Measurements from ENCODE around the gene ATF7IP. TPM values are rescaled to one million over a fixed set of nuclear protein-coding genes. Genes with fewer than 3 reads are reported as not detected.

The ATF7IP gene
- total RNA-seq, 1 donor from 2014 or later: 66.4 TPM

- peaks cover 59% of the 10 kb centered on the region for H3K36me3 Mint-ChIP-seq (ENCODE audit: low read depth)
- peaks cover 6% of the 10 kb centered on the region for H3K4me1 Mint-ChIP-seq (ENCODE audit: low read depth)
- no peak for DNase-seq (ENCODE audit: low spot score)
- intact Hi-C loops (cut with micrococcal nuclease): no loop called here
- H3K4me3 Mint-ChIP-seq: no peak overlapping the region
- no peaks in the 10 kb centered on the region for H3K27me3 Mint-ChIP-seq (ENCODE audit: insufficient read depth)
- H3K9me3 Mint-ChIP-seq: no peaks in the 10 kb centered on the region
- no peak overlapping the region for H3K27ac Mint-ChIP-seq
These were observed 116.9 kb downstream of the ATF7IP start for GRCh38 chr12:14482361-14482760.

GRCh38 chr12:14482886-14483285, 117.4 kb downstream of the ATF7IP start:
- no peak for DNase-seq (ENCODE audit: low spot score)
- no peak overlapping the region for H3K27ac Mint-ChIP-seq
- intact Hi-C loops (cut with micrococcal nuclease): no loop called here
- H3K36me3 Mint-ChIP-seq (ENCODE audit: low read depth): peaks cover 59% of the 10 kb centered on the region
- H3K4me1 Mint-ChIP-seq (ENCODE audit: low read depth): peaks cover 6% of the 10 kb centered on the region
- no peaks in the 10 kb centered on the region for H3K27me3 Mint-ChIP-seq (ENCODE audit: insufficient read depth)
- H3K9me3 Mint-ChIP-seq: no peaks in the 10 kb centered on the region
- H3K4me3 Mint-ChIP-seq: no peak overlapping the region

GRCh38 chr12:14495326-14495725, 129.8 kb downstream of the ATF7IP start:
- H3K27ac Mint-ChIP-seq: peak overlapping the region; percentile 44

GRCh38 chr12:14505626-14506596, 140.4 kb downstream of the ATF7IP start:
- intact Hi-C loops (cut with micrococcal nuclease): no loop called here
- peaks cover 15% of the 10 kb centered on the region for H3K36me3 Mint-ChIP-seq (ENCODE audit: low read depth)
- no peak overlapping the region for H3K4me3 Mint-ChIP-seq
- H3K4me1 Mint-ChIP-seq (ENCODE audit: low read depth): no peaks in the 10 kb centered on the region
- H3K9me3 Mint-ChIP-seq: no peaks in the 10 kb centered on the region
- H3K27me3 Mint-ChIP-seq (ENCODE audit: insufficient read depth): no peaks in the 10 kb centered on the region
- no peak for DNase-seq (ENCODE audit: low spot score)
- H3K27ac Mint-ChIP-seq: no peak overlapping the region

More at GRCh38 chr12:14495326-14495725, 129.8 kb downstream of the ATF7IP start:
- Mint-ChIP-seq H3K4me1 (ENCODE audit: low read depth) (peaks cover 15% of the 10 kb centered on the region), H3K36me3 (ENCODE audit: low read depth) (peaks cover 74% of the 10 kb centered on the region), H3K27me3 (ENCODE audit: insufficient read depth) (no peaks in the 10 kb centered on the region), H3K4me3 (no peak overlapping the region), H3K9me3 (peaks cover 3% of the 10 kb centered on the region)
- intact Hi-C loops (cut with micrococcal nuclease): no loop called here
- no peak for DNase-seq (ENCODE audit: low spot score)

- Mint-ChIP-seq H3K4me1 (ENCODE audit: low read depth) (no peaks in the 10 kb centered on the region), H3K27me3 (ENCODE audit: insufficient read depth) (no peaks in the 10 kb centered on the region), H3K9me3 (no peaks in the 10 kb centered on the region), H3K4me3 (no peak overlapping the region), H3K36me3 (ENCODE audit: low read depth) (peaks cover 1% of the 10 kb centered on the region), H3K27ac (no peak overlapping the region)
- intact Hi-C loops (cut with micrococcal nuclease): no loop called here
- DNase-seq (ENCODE audit: low spot score): no peak
These were observed 145.1 kb downstream of the ATF7IP start for GRCh38 chr12:14510574-14510973.

GRCh38 chr12:14514154-14514842, 148.8 kb downstream of the ATF7IP start:
- intact Hi-C loops (cut with micrococcal nuclease): no loop called here

GRCh38 chr12:14514946-14515345, 149.5 kb downstream of the ATF7IP start:
- no peaks in the 10 kb centered on the region for H3K36me3 Mint-ChIP-seq (ENCODE audit: low read depth)
- no peak overlapping the region for H3K4me3 Mint-ChIP-seq
- H3K4me1 Mint-ChIP-seq (ENCODE audit: low read depth): no peaks in the 10 kb centered on the region
- H3K9me3 Mint-ChIP-seq: no peaks in the 10 kb centered on the region
- no peaks in the 10 kb centered on the region for H3K27me3 Mint-ChIP-seq (ENCODE audit: insufficient read depth)
- intact Hi-C loops (cut with micrococcal nuclease): no loop called here
- H3K27ac Mint-ChIP-seq: no peak overlapping the region
- DNase-seq (ENCODE audit: low spot score): no peak

More at GRCh38 chr12:14514154-14514842, 148.8 kb downstream of the ATF7IP start:
- Mint-ChIP-seq H3K4me1 (ENCODE audit: low read depth) (no peaks in the 10 kb centered on the region), H3K36me3 (ENCODE audit: low read depth) (no peaks in the 10 kb centered on the region), H3K27me3 (ENCODE audit: insufficient read depth) (no peaks in the 10 kb centered on the region), H3K27ac (no peak overlapping the region), H3K4me3 (no peak overlapping the region), H3K9me3 (no peaks in the 10 kb centered on the region)
- DNase-seq (ENCODE audit: low spot score): no peak

- no peak for DNase-seq (ENCODE audit: low spot score)
- intact Hi-C loops (cut with micrococcal nuclease): no loop called here
- H3K27me3 Mint-ChIP-seq (ENCODE audit: insufficient read depth): no peaks in the 10 kb centered on the region
- no peak overlapping the region for H3K4me3 Mint-ChIP-seq
- H3K4me1 Mint-ChIP-seq (ENCODE audit: low read depth): no peaks in the 10 kb centered on the region
- H3K27ac Mint-ChIP-seq: no peak overlapping the region
- no peaks in the 10 kb centered on the region for H3K36me3 Mint-ChIP-seq (ENCODE audit: low read depth)
- H3K9me3 Mint-ChIP-seq: peaks cover 38% of the 10 kb centered on the region
These were observed 156.3 kb downstream of the ATF7IP start for GRCh38 chr12:14521822-14522221.

- peaks cover 3% of the 10 kb centered on the region for H3K27me3 Mint-ChIP-seq (ENCODE audit: insufficient read depth)
- no peak overlapping the region for H3K27ac Mint-ChIP-seq
- no peak overlapping the region for H3K4me3 Mint-ChIP-seq
- H3K36me3 Mint-ChIP-seq (ENCODE audit: low read depth): no peaks in the 10 kb centered on the region
- H3K4me1 Mint-ChIP-seq (ENCODE audit: low read depth): no peaks in the 10 kb centered on the region
- H3K9me3 Mint-ChIP-seq: peaks cover 29% of the 10 kb centered on the region
- intact Hi-C loops (cut with micrococcal nuclease): no loop called here
- DNase-seq (ENCODE audit: low spot score): no peak
These were observed 160.5 kb downstream of the ATF7IP start for GRCh38 chr12:14525964-14526363.

GRCh38 chr12:14532152-14532551, 166.7 kb downstream of the ATF7IP start:
- Mint-ChIP-seq H3K4me3 (no peak overlapping the region), H3K27ac (no peak overlapping the region), H3K36me3 (ENCODE audit: low read depth) (no peaks in the 10 kb centered on the region), H3K9me3 (no peaks in the 10 kb centered on the region), H3K27me3 (ENCODE audit: insufficient read depth) (peaks cover 3% of the 10 kb centered on the region), H3K4me1 (ENCODE audit: low read depth) (no peaks in the 10 kb centered on the region)
- intact Hi-C loops (cut with micrococcal nuclease): no loop called here
- no peak for DNase-seq (ENCODE audit: low spot score)

- DNase-seq (ENCODE audit: low spot score): no peak
- Mint-ChIP-seq H3K27me3 (ENCODE audit: insufficient read depth) (peaks cover 2% of the 10 kb centered on the region), H3K9me3 (no peaks in the 10 kb centered on the region), H3K4me1 (ENCODE audit: low read depth) (no peaks in the 10 kb centered on the region), H3K27ac (no peak overlapping the region), H3K4me3 (no peak overlapping the region), H3K36me3 (ENCODE audit: low read depth) (no peaks in the 10 kb centered on the region)
- intact Hi-C loops (cut with micrococcal nuclease): no loop called here
These were observed 171.6 kb downstream of the ATF7IP start for GRCh38 chr12:14537088-14537487.

GRCh38 chr12:14540801-14541462, 175.4 kb downstream of the ATF7IP start:
- no peak for DNase-seq (ENCODE audit: low spot score)
- peaks cover 2% of the 10 kb centered on the region for H3K27me3 Mint-ChIP-seq (ENCODE audit: insufficient read depth)
- no peaks in the 10 kb centered on the region for H3K4me1 Mint-ChIP-seq (ENCODE audit: low read depth)
- intact Hi-C loops (cut with micrococcal nuclease): no loop called here
- no peak overlapping the region for H3K27ac Mint-ChIP-seq
- H3K36me3 Mint-ChIP-seq (ENCODE audit: low read depth): no peaks in the 10 kb centered on the region
- no peaks in the 10 kb centered on the region for H3K9me3 Mint-ChIP-seq
- no peak overlapping the region for H3K4me3 Mint-ChIP-seq

Measured in activated T-helper 1 cell treated with anti-CD3 and anti-CD28 coated beads, Interleukin-12 subunit alpha, Interleukin-12 subunit beta, Interleukin-2, Interleukin-4 antibody, amounts not matched to agents 30 ng/mL and 10 ng/mL and 1 ng/mL, durations not matched to agents 14 hours and 24 hours and 36 hours (primary cell).